Activated CD4-positive, alpha-beta T cell treated with anti-CD3 and anti-CD28 coated beads, Interleukin-2, amount 10 ng/mL, durations not matched to agents 7 days and 5 days (primary cell): ENCODE results near the gene KRT8. TPM values are rescaled to one million over a fixed set of nuclear protein-coding genes. Genes with fewer than 3 reads are reported as not detected.
"Not testable (repeated sequence)": the region's sequence is repeated elsewhere in the genome, so short reads cannot be mapped to it uniquely, and the experiment has no call there.

Experiments
- CTCF ChIA-PET: fragments of 350-600 bp; sonication (Branson Sonifier 250); formaldehyde crosslinking; loops from one replicate; lab custom pipeline; 2021; ENCODE audit warnings: antibody characterized with exemption; lab: Charles Lee
- POLR2A ChIA-PET: fragments of 350-600 bp; sonication (Branson Sonifier 250); formaldehyde crosslinking; loops from one replicate; lab custom pipeline; 2021; ENCODE audit warnings: antibody characterized with exemption; lab: Charles Lee
- DNase-seq: peaks from one replicate; pipeline ENCODE4 v3.0.0-alpha.2; 2020
- H3K27ac Mint-ChIP-seq: one replicate; pipeline ENCODE4 v1.8.0; 2021; ENCODE audit warnings: mild to moderate bottlenecking, moderate library complexity, mixed read lengths
- H3K27me3 Mint-ChIP-seq: one replicate; pipeline ENCODE4 v1.8.0; 2021; ENCODE audit warnings: mixed read lengths
- H3K36me3 Mint-ChIP-seq: one replicate; pipeline ENCODE4 v1.8.0; 2021; ENCODE audit warnings: low read depth, mixed read lengths
- H3K4me1 Mint-ChIP-seq: one replicate; pipeline ENCODE4 v1.8.0; 2021; ENCODE audit warnings: mixed read lengths
- H3K4me3 Mint-ChIP-seq: one replicate; pipeline ENCODE4 v1.8.0; 2021; ENCODE audit warnings: mild to moderate bottlenecking, moderate library complexity, mixed read lengths
- H3K9me3 Mint-ChIP-seq: one replicate; pipeline ENCODE4 v1.8.0; 2021; ENCODE audit warnings: mixed read lengths
- total RNA-seq, 2 experiments: library from RNA; stranded (reverse); gene quantifications; one replicate each; pipeline ENCODE4 v1.2.3, GENCODE V29; 2021

Gene KRT8
- total RNA-seq, result under 1 TPM; 0.15 to 0.57 TPM

GRCh38 chr12:52904509-52905300, at the start of gene KRT8:
Gene KRT8, minus strand, starts transcription at chr12:52905076. Its CDS starts 95 bp downstream, at chr12:52904981.
- H3K9me3 Mint-ChIP-seq, H3K27me3 Mint-ChIP-seq, DNase-seq, H3K4me1 Mint-ChIP-seq, H3K27ac Mint-ChIP-seq, H3K36me3 Mint-ChIP-seq, POLR2A ChIA-PET: not testable (repeated sequence)
- CTCF ChIA-PET, result interaction anchor here (0.7 kb wide), 1 partner anchor 19 kb away, joined by 3 read pairs; no protein-coding TSS in a partner anchor
- peak within 1 kb of the TSS; percentile 40 for H3K4me3 Mint-ChIP-seq

GRCh38 chr12:52953181-52953841, 48.4 kb upstream of the KRT8 start:
- CTCF ChIA-PET, result no interaction called here
- Mint-ChIP-seq H3K9me3 (no peaks in the 10 kb centered on the region), H3K4me1 (peaks cover 13% of the 10 kb centered on the region), H3K27ac (no peak overlapping the region), H3K4me3 (no peak overlapping the region), H3K27me3 (peaks cover 6% of the 10 kb centered on the region), H3K36me3 (no peaks in the 10 kb centered on the region)
- POLR2A ChIA-PET, result no interaction called here
- DNase-seq, result no peak

- DNase-seq, result no peak
- Mint-ChIP-seq H3K9me3 (no peaks in the 10 kb centered on the region), H3K4me3 (no peak overlapping the region), H3K36me3 (no peaks in the 10 kb centered on the region), H3K4me1 (peaks cover 12% of the 10 kb centered on the region), H3K27me3 (peaks cover 6% of the 10 kb centered on the region), H3K27ac (no peak overlapping the region)
- ChIA-PET POLR2A (no interaction called here), CTCF (interaction anchor here (0.6 to 2.9 kb wide), 6 partner anchors 9 to 111 kb away, joined by 3 to 8 read pairs (median 4); no protein-coding TSS in a partner anchor)
Measured at GRCh38 chr12:52952076-52952801, 47.4 kb upstream of the KRT8 start.

- POLR2A ChIA-PET, result interaction anchor here (0.5 kb wide), 1 partner anchor 10 kb away, joined by 3 read pairs; no protein-coding TSS in a partner anchor
- Mint-ChIP-seq H3K36me3 (no peaks in the 10 kb centered on the region), H3K27me3 (peaks cover 6% of the 10 kb centered on the region)
Measured at GRCh38 chr12:52951640-52952039, 46.8 kb upstream of the KRT8 start.

GRCh38 chr12:52951126-52951525, 46.2 kb upstream of the KRT8 start:
- ChIA-PET CTCF (interaction anchor here (0.6 to 2.9 kb wide), 6 partner anchors 10 to 756 kb away, joined by 3 to 8 read pairs (median 4); no protein-coding TSS in a partner anchor), POLR2A (interaction anchor here (0.5 kb wide), 1 partner anchor 11 kb away, joined by 3 read pairs; no protein-coding TSS in a partner anchor)
- Mint-ChIP-seq H3K9me3 (no peaks in the 10 kb centered on the region), H3K27me3 (peaks cover 6% of the 10 kb centered on the region), H3K27ac (no peak overlapping the region), H3K36me3 (no peaks in the 10 kb centered on the region), H3K4me3 (no peak overlapping the region), H3K4me1 (peaks cover 7% of the 10 kb centered on the region)
- DNase-seq, result no peak

More at GRCh38 chr12:52951640-52952039, 46.8 kb upstream of the KRT8 start:
- Mint-ChIP-seq H3K4me1 (peaks cover 7% of the 10 kb centered on the region), H3K9me3 (no peaks in the 10 kb centered on the region), H3K4me3 (no peak overlapping the region), H3K27ac (no peak overlapping the region)
- DNase-seq, result no peak
- CTCF ChIA-PET, result interaction anchor here (0.6 to 2.9 kb wide), 6 partner anchors 9 to 110 kb away, joined by 3 to 8 read pairs (median 4); no protein-coding TSS in a partner anchor

GRCh38 chr12:52950553-52950952, 45.7 kb upstream of the KRT8 start:
- H3K36me3 Mint-ChIP-seq, result no peaks in the 10 kb centered on the region
- H3K4me1 Mint-ChIP-seq, result peaks cover 7% of the 10 kb centered on the region
- no peak overlapping the region for H3K27ac Mint-ChIP-seq
- no peak overlapping the region for H3K4me3 Mint-ChIP-seq
- DNase-seq, result no peak
- no peaks in the 10 kb centered on the region for H3K9me3 Mint-ChIP-seq
- H3K27me3 Mint-ChIP-seq, result peaks cover 6% of the 10 kb centered on the region
- POLR2A ChIA-PET, result interaction anchor here (0.5 kb wide), 1 partner anchor 63 kb away, joined by 4 read pairs; no protein-coding TSS in a partner anchor
- CTCF ChIA-PET, result interaction anchor here (0.6 to 2.9 kb wide), 4 partner anchors 11 to 757 kb away, joined by 4 to 8 read pairs (median 4); no protein-coding TSS in a partner anchor

- ChIA-PET POLR2A (no interaction called here), CTCF (interaction anchor here (2.9 kb wide), 1 partner anchor 31 kb away, joined by 8 read pairs; no protein-coding TSS in a partner anchor)
- DNase-seq, result no peak
- Mint-ChIP-seq H3K36me3 (no peaks in the 10 kb centered on the region), H3K4me3 (peak overlapping the region; percentile 62), H3K27me3 (peaks cover 6% of the 10 kb centered on the region), H3K9me3 (no peaks in the 10 kb centered on the region), H3K27ac (no peak overlapping the region), H3K4me1 (peaks cover 7% of the 10 kb centered on the region)
Measured at GRCh38 chr12:52949413-52950331, 44.8 kb upstream of the KRT8 start.

- H3K27ac Mint-ChIP-seq, result no peak overlapping the region
- no peaks in the 10 kb centered on the region for H3K9me3 Mint-ChIP-seq
- POLR2A ChIA-PET, result no interaction called here
- CTCF ChIA-PET, result interaction anchor here (0.6 kb wide), 1 partner anchor 11 kb away, joined by 5 read pairs; no protein-coding TSS in a partner anchor
- peaks cover 7% of the 10 kb centered on the region for H3K4me1 Mint-ChIP-seq
- DNase-seq, result no peak
- peaks cover 10% of the 10 kb centered on the region for H3K27me3 Mint-ChIP-seq
- H3K36me3 Mint-ChIP-seq, result no peaks in the 10 kb centered on the region
- peak overlapping the region; percentile 75 for H3K4me3 Mint-ChIP-seq
Measured at GRCh38 chr12:52947738-52948423, 43.0 kb upstream of the KRT8 start.

- Mint-ChIP-seq H3K27me3 (peaks cover 17% of the 10 kb centered on the region), H3K9me3 (no peaks in the 10 kb centered on the region), H3K4me3 (no peak overlapping the region), H3K27ac (no peak overlapping the region), H3K36me3 (no peaks in the 10 kb centered on the region), H3K4me1 (peaks cover 7% of the 10 kb centered on the region)
- no peak for DNase-seq
- POLR2A ChIA-PET, result no interaction called here
- CTCF ChIA-PET, result no interaction called here
Measured at GRCh38 chr12:52946797-52947547, 42.1 kb upstream of the KRT8 start.

- no peaks in the 10 kb centered on the region for H3K36me3 Mint-ChIP-seq
- CTCF ChIA-PET, result no interaction called here
- peaks cover 17% of the 10 kb centered on the region for H3K27me3 Mint-ChIP-seq
- no peaks in the 10 kb centered on the region for H3K9me3 Mint-ChIP-seq
- peaks cover 7% of the 10 kb centered on the region for H3K4me1 Mint-ChIP-seq
- DNase-seq, result no peak
- H3K27ac Mint-ChIP-seq, result no peak overlapping the region
- no peak overlapping the region for H3K4me3 Mint-ChIP-seq
- POLR2A ChIA-PET, result no interaction called here
Measured at GRCh38 chr12:52946334-52946733, 41.5 kb upstream of the KRT8 start.
